Stimulated activated CD8-positive, alpha-beta memory T cell treated with anti-CD3 and anti-CD28 coated beads, Interleukin-15, amount 100 ng/mL, for 48 hours (primary cell): ENCODE data around the gene PXDN.
"Not testable (repeated sequence)": the region's sequence is repeated elsewhere in the genome, so short reads cannot be mapped to it uniquely, and the experiment has no call there.

Experiments
- DNase-seq, 2 donors: peaks; one replicate each; pipeline ENCODE4 v3.0.0-alpha.2; 2020; ENCODE audit warnings: low read depth in 2 of 2

PXDN gene, protein sequence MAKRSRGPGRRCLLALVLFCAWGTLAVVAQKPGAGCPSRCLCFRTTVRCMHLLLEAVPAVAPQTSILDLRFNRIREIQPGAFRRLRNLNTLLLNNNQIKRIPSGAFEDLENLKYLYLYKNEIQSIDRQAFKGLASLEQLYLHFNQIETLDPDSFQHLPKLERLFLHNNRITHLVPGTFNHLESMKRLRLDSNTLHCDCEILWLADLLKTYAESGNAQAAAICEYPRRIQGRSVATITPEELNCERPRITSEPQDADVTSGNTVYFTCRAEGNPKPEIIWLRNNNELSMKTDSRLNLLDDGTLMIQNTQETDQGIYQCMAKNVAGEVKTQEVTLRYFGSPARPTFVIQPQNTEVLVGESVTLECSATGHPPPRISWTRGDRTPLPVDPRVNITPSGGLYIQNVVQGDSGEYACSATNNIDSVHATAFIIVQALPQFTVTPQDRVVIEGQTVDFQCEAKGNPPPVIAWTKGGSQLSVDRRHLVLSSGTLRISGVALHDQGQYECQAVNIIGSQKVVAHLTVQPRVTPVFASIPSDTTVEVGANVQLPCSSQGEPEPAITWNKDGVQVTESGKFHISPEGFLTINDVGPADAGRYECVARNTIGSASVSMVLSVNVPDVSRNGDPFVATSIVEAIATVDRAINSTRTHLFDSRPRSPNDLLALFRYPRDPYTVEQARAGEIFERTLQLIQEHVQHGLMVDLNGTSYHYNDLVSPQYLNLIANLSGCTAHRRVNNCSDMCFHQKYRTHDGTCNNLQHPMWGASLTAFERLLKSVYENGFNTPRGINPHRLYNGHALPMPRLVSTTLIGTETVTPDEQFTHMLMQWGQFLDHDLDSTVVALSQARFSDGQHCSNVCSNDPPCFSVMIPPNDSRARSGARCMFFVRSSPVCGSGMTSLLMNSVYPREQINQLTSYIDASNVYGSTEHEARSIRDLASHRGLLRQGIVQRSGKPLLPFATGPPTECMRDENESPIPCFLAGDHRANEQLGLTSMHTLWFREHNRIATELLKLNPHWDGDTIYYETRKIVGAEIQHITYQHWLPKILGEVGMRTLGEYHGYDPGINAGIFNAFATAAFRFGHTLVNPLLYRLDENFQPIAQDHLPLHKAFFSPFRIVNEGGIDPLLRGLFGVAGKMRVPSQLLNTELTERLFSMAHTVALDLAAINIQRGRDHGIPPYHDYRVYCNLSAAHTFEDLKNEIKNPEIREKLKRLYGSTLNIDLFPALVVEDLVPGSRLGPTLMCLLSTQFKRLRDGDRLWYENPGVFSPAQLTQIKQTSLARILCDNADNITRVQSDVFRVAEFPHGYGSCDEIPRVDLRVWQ (N-terminal part only)

DNA sequence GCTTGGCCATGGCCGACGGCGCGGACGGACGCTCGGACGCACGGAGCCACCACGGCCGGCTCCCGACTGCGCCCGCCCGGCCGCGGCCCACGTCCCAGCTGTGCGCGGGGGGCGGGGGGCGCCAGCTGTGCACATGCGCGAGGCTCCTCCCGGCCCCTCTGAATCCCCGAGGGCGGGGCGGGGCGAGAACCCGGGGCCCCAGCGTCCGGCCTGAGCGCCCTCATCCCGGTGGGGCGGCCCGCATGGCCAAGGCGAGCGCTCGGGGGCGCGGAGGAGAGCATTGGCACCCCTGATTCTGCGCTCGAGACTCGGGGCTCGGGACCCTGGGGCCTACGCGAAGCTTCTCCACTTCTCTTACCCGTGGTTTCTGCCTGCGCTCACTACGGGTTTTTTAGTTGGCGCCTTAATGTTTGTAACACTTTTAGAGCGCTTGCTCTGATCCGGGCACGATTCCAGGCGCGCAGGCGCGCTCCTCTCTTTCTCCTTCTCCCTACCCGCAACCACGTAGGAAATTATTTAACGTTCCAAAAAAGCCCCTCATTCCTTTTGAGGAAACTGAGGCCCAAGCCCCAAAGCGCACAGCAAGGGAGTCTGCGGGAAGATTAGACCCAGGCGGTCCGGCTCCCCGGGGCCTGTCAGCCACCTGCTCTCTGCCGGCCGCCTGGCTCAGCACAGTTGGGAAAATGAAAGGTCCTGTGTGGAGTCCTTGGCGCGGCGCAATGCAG, at the start of gene PXDN:
Gene PXDN (minus strand): TSS at position 70 of the 725 bp plus-strand sequence. CDS start 60 bp downstream, at position 10.
- no peak for DNase-seq

DNA sequence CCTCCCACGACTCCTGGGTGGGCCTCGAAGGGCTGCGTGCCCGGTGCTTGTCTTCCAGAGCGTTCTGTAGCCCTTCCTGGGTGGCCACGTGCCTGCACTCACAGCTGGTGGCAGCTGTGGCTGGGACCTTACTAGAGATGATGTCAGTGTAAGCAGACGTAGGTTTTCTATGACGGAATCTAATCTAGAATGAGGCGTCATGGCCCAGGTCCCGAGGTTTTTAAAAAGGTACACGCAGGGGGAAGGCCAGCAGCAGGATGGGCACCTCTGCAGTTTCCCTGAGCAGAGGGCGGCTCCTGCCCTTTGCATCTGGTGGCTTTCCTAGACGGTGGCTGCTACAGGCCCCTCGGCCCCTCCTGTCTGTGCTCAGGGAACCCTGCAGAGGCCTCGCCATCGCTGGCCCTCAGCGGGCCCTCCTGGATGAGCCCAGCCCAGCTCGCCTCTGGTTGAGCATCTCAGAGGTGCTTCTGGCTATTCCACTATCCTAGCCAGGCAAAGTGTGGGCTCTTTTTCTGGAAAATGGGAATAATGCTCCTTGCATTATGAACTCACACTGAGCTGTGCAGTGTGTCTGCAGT, 49.6 kb upstream of the PXDN start:
- DNase-seq, result no peak

DNA sequence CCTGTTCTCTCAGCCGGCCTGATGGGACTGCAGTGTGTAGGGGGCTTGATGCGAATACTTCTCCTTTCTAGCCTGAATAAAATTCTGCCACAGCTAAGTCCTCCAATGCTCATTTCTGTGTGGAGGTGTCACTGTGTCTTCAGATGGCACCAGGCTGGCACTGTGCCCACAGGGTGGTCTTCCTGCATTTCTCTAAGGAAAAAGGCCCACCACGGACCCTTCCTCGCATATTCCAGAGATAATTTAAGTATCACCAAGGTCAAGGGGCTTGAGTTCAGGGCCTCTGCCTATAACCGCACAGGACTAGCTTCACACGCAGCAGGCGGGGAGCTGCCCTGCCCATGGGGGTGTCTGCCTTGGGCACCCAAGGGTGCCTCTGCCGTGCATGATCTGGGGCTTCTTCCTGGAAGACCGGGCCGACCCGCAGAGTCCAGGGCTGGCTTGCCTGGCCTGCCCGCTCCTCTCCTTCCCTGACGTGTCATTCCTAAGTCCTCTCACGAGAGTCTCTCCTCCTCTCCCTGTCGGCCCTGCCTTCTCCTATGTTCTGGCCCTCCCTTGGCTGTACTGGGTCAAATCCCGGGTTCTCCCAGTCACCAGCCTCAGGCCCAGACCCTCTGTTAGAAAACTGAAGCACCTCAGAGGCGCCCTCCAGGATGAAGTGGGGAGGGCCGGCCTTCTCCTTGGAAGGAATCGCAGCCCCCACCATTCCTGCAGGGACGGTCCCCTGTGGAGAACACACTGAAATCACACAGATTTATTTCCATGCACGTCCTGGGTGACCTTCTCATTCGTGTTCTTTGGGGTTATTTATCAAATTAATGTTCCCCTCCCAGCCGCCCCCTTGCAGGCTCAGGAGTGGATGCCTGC, 48.9 kb upstream of the PXDN start:
- DNase-seq, result no peak

GRCh38 chr2:1791685-1792435, 47.5 kb upstream of the PXDN start:
- no peak for DNase-seq

GRCh38 chr2:1791006-1791605, 46.8 kb upstream of the PXDN start:
- no peak for DNase-seq

GRCh38 chr2:1790473-1790872, 46.2 kb upstream of the PXDN start:
- no peak for DNase-seq

DNA sequence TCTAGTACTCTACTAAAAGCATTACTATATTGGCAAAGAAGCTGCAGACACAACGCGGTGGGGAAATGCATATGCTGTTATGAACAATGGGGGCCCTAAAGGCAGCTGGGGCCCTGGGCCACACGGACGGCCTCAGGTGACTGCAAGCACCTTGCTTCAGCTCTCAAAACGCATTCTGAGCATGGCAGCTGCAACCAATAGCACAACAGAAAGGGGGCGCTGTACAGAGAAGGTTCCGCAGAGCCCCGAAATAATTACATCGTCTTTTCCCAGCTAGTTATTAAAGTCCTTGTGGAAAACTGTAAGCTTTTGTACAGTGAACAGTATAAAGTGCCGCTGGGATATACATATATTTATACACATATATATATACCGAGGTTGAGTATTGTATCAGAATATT, 45.3 kb upstream of the PXDN start:
- no peak for DNase-seq

DNA sequence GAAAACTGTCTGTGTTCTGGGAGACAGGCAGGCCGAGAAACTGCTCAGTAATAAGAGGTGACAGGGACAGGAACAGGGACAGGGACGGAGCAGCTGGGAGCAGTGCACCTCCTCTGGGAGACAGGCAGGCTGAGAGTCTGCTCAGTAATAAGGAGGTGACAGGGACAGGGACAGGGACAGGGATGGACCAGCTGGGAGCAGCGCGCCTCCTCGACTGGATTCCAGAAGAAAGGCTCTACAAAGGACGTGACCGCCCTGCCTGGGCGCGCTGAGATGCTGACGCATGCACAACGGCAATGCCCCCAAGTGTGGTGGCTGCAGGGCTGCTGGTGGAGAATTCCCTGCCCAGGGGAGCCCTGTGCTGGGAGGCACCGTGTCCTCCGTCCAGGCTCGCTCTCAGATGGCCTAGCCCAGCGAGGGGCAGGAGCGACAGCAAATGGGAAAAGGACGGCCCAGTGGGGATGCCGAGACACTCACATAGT, 44.2 kb upstream of the PXDN start:
- DNase-seq, result no peak

GRCh38 chr2:1787755-1788477, 43.6 kb upstream of the PXDN start:
- DNase-seq, result no peak

DNA sequence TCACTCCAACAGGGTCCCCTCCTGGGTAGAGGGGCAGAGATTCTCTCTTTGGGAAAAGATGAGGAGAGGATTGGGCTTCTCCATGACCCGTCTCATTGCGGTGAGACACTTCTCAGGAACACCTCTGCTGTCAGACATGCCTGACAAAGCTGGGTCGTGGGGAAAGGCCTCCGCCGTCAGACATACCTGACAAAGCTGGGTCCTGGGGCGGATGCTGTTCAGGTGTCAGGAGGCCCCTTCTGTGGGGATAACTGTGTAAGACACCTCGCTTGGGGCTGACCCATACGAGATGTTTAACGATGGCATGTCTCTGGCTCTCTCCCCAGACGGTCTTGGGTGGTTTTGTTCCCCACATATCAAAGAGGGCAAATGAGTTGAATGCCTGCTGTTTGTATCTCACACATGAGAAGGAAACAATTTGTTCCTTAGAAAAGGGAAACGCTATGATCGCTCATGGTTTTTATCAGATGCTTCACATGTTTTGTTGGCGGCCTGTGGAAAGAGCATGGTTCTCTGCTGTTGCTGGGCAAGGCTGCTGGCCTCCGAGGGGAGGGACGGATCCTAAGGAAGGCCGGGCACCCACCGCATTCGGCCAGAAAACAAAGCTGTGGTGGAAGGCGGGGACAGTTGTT, 40.8 kb upstream of the PXDN start:
- no peak for DNase-seq

GRCh38 chr2:1784087-1784486, 39.8 kb upstream of the PXDN start:
- no peak for DNase-seq

DNA sequence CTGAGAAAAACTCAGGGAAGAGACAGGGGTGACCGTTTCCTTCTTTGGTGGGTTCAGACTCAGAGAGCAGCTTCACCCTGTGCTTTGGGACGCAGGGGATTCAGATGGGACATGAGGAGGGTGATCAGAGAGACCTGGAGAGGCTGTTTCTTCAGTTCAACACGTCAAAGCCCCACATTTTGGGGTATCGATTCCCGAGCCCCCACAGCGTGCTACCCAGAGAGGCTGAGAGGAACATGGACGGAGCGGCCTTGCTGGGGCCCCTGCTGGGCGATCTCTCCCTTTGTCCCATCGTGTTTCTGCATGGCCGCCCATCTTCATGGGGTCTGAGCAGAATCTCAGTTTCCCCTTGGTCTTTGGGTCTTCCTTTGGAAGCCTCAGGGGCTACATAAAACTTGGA, 38.2 kb upstream of the PXDN start:
- no peak for DNase-seq

DNA sequence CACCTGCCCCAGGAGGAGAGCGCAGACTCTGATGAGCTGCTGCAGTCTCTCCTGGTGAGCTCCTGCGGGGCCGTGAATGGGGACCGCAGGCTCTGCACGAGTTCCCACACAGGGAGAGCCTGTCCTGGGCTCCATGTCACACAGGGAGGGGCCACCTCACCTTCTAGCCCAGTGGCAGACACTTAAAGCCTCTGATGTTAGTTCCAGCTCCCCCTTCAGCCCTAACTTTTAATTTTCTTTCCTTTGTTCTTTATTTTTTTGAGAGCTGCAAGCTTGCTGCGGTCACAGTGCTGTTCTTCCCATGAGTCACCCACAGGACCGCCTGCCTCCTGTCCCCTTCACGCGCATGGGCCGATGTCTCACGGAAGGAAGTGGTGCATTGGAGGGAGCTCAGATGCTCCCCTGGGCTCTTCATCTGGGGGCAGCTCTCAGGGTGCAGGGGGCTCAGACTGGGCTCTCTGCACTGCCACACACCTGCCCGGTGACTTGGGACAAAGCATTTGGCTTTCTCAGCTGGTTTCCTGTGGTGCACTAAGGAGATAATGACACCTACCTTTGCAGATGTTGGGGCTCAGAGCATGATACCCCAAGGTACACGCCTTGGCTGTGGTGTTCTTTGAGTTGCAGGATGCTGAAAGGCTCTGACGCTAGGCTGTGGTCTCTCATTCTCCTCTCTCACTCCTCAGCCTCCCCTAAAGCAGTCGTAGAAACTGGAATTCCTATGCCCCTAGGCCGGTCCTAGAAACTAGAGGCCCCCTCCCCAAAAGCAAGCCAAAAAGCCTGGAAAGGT, 37.2 kb upstream of the PXDN start:
- peak; percentile 23 to 49 for DNase-seq

DNA sequence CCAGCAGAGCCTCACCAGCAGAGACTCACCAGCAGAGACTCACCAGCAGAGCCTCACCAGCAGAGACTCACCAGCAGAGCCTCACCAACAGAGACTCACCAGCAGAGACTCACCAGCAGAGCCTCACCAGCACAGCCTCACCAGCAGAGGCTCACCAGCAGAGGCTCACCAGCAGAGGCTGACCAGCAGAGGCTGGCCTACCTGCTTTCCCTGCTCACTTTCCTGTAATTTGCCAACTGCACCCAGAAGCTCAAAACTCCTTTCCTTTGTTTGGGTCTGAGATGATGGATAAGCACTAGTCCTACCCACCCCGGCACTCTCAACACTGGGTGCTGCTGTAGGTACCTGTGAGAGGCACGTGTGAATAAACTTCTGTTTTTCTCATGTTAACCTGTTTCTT, 36.4 kb upstream of the PXDN start:
- no peak for DNase-seq

DNA sequence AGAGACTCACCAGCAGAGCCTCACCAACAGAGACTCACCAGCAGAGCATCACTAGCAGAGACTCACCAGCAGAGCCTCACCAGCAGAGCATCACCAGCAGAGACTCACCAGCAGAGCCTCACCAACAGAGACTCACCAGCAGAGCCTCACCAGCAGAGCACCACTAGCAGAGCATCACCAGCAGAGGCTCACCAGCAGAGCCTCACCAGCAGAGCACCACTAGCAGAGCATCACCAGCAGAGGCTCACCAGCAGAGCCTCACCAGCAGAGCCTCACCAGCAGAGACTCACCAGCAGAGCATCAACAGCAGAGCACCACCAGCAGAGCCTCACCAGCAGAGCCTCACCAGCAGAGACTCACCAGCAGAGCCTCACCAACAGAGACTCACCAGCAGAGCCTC, 35.7 kb upstream of the PXDN start:
- DNase-seq, result not testable (repeated sequence)

GRCh38 chr2:1778566-1778965, 34.3 kb upstream of the PXDN start:
- no peak for DNase-seq

DNA sequence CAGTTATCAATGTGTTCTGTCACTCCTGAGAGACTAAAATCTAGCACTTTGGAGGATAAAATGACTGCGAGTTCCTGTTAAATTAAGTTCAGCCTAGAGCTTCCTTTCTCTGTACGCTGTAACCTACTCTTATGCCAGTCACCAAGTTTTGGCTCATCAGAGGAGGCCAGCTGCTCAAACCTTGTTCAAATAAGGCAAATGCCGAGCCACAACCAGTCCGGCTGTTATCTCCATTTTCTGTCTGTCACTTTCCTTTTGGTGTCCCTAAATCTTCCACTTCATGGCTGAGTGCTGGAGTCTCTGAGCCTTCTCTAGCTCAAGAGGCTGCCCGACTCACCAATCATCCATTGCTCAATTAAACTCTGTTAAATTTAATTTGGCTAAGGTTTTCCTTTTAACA, 33.5 kb upstream of the PXDN start:
- DNase-seq, result no peak
